Activated naive CD4-positive, alpha-beta T cell treated with anti-CD3 and anti-CD28 coated beads, Interleukin-2, amount 10 ng/mL, durations not matched to agents 7 days and 5 days (primary cell): ENCODE data around the gene NPS.

Experiments used
- CTCF ChIA-PET: fragments of 350-600 bp; sonication (Branson Sonifier 250); formaldehyde crosslinking; loops from one replicate; lab custom pipeline; 2021; ENCODE audit warnings: antibody characterized with exemption; lab: Charles Lee
- DNase-seq: peaks from one replicate; pipeline ENCODE4 v3.0.0-alpha.2; 2020
- H3K27ac Mint-ChIP-seq: one replicate; pipeline ENCODE4 v1.8.0; 2021; ENCODE audit warnings: mild to moderate bottlenecking, moderate library complexity, mixed read lengths
- H3K27me3 Mint-ChIP-seq: one replicate; pipeline ENCODE4 v1.8.0; 2021; ENCODE audit warnings: mild to moderate bottlenecking, mixed read lengths
- H3K36me3 Mint-ChIP-seq: one replicate; pipeline ENCODE4 v1.8.0; 2021; ENCODE audit warnings: mixed read lengths
- H3K4me1 Mint-ChIP-seq: one replicate; pipeline ENCODE4 v1.8.0; 2021; ENCODE audit warnings: mixed read lengths
- H3K4me3 Mint-ChIP-seq: one replicate; pipeline ENCODE4 v1.8.0; 2021; ENCODE audit warnings: mild to moderate bottlenecking, moderate library complexity, mixed read lengths
- H3K9me3 Mint-ChIP-seq: one replicate; pipeline ENCODE4 v1.8.0; 2021; ENCODE audit warnings: mixed read lengths

The NPS gene, protein sequence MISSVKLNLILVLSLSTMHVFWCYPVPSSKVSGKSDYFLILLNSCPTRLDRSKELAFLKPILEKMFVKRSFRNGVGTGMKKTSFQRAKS

DNA sequence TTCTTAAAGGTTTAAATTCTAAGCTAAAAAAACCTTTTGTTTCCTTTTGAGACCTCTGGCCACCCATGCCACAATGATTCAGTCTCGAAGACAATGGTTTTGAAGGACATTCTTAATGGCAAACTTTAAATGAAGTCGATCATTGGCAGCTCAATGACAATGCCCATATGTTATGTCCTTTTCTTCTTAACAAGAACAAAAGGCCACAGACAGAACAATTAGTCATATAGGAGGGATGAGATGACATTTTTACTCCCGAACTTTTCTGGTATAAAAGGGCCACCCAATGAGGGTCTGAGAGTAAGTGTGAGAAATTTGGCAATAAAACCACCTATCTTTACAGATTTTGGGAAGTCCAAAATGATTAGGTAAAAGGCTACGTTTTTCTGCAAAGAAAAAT lies at the start of gene NPS:
NPS (plus strand) TSS at position 301 of the 400 bp plus-strand sequence; CDS start at position 361, 60 bp downstream.
- Mint-ChIP-seq H3K9me3 (peaks cover 8% of the 10 kb centered on the region), H3K27ac (no peak within 1 kb of the TSS), H3K36me3 (no peaks in the 10 kb centered on the region), H3K27me3 (no peaks in the 10 kb centered on the region), H3K4me1 (no peaks in the 10 kb centered on the region), H3K4me3 (no peak within 1 kb of the TSS)
- CTCF ChIA-PET = no interaction called here
- DNase-seq = no peak

DNA sequence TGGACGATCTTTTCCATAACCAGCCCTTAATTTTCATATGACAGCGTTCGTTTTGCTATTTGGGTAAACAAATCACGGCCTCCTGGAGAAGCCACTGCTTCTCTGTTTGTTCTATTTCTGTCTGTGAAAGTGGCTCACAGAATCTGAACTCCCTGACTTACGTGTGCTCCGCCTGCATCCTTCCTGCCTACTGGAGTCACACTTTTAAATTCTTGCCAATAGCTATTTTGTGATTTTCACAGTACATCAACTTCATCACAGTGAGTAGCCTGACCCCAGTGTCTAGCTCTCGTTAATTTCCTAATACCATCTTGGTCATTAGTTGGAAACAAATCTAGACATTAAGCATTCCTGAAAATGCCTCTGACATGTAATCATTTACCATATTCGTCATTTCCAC lies 49.0 kb upstream of the NPS start:
- DNase-seq = no peak
- CTCF ChIA-PET = interaction anchor here (0.9 kb wide), 1 partner anchor 354 kb away, joined by 3 read pairs; no protein-coding TSS in a partner anchor
- no peaks in the 10 kb centered on the region for H3K4me1 Mint-ChIP-seq
- H3K27ac Mint-ChIP-seq = no peak overlapping the region
- peaks cover 2% of the 10 kb centered on the region for H3K9me3 Mint-ChIP-seq
- H3K27me3 Mint-ChIP-seq = no peaks in the 10 kb centered on the region
- H3K4me3 Mint-ChIP-seq = no peak overlapping the region
- no peaks in the 10 kb centered on the region for H3K36me3 Mint-ChIP-seq

DNA sequence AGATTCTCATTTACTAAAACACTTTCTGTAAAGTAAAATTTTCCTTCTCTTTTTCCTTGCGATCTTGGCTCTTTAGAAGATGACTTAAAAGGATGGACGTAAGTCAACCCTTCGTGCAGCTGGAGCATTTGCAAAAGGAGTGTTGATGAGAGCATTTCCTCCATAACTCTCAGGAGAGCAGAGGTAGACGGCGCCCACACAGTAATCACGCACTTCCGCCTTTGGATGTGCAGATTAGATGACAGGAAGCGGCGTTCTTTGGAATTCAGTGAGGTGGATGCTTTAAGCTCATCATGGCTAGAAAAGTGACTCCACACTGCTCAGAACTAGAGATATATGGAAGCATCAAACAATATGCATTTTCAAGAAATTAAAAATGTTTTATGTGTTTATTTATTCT lies 43.0 kb upstream of the NPS start:
- Mint-ChIP-seq H3K27ac (no peak overlapping the region), H3K27me3 (no peaks in the 10 kb centered on the region), H3K4me1 (no peaks in the 10 kb centered on the region), H3K9me3 (no peaks in the 10 kb centered on the region), H3K4me3 (no peak overlapping the region), H3K36me3 (no peaks in the 10 kb centered on the region)
- DNase-seq = no peak
- CTCF ChIA-PET = no interaction called here

DNA sequence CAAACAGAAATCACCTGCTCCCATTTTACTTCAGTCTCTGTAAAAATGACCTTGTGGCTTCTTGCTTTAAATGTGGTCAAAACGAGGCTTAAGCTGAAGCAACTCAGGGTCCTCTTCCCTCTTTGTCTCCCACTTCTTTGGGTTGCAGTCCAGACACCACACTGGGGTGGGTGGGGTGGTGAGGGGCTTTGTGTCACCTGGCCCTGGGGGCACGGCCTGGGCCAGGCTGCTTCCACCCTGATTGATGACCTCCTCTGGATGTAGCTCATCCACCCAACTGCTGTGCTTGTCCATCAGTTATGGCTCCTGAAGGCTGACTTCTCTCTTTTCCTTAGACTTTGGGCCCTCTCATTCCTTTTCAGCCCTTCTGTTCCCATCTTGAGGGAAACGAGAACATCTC lies 26.8 kb upstream of the NPS start:
- H3K4me3 Mint-ChIP-seq = no peak overlapping the region
- CTCF ChIA-PET = no interaction called here
- no peak for DNase-seq
- no peaks in the 10 kb centered on the region for H3K9me3 Mint-ChIP-seq
- H3K4me1 Mint-ChIP-seq = no peaks in the 10 kb centered on the region
- H3K36me3 Mint-ChIP-seq = no peaks in the 10 kb centered on the region
- no peak overlapping the region for H3K27ac Mint-ChIP-seq
- H3K27me3 Mint-ChIP-seq = no peaks in the 10 kb centered on the region

DNA sequence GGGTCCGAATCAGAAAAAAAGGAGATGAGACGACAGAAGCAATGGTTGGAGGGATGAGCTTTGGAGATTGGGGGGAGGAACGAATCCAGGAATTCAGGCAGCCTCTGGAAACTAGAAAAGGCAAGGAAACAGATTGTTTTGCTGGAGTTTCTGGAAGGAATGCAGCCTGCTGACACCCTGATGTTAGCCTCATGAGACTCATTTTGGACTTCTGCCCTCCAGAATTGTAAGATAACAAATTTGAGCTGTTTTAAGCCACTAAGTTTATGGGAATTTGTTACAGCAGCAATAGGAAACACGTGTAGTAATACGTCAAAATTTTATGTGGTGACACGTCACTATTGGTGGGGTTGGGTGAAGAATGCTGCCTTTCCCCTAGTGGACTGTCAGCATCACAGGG lies 25.6 kb upstream of the NPS start:
- no peaks in the 10 kb centered on the region for H3K9me3 Mint-ChIP-seq
- H3K27me3 Mint-ChIP-seq = no peaks in the 10 kb centered on the region
- no peak overlapping the region for H3K4me3 Mint-ChIP-seq
- H3K27ac Mint-ChIP-seq = no peak overlapping the region
- CTCF ChIA-PET = no interaction called here
- DNase-seq = no peak
- H3K36me3 Mint-ChIP-seq = no peaks in the 10 kb centered on the region
- no peaks in the 10 kb centered on the region for H3K4me1 Mint-ChIP-seq

DNA sequence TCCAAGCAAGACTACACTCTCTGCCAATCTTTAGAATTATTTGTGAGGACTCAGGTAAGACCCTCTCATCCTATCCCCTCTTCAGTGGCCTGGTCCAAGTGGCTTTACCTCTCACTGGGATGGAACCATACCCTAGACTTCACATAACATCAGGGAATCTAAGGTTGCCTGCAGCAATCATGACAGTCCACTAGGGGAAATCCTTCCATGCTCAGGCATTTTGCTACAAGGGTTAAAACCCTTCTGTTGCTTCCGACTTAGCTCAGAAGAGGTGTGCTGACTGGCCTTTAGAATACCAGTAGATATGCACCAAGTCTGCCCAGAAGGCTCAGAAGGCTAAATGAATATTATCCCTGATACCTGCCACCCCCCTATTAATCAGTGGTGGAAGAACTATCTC lies 24.9 kb upstream of the NPS start:
- no peak for DNase-seq
- CTCF ChIA-PET = no interaction called here
- H3K36me3 Mint-ChIP-seq = no peaks in the 10 kb centered on the region
- no peak overlapping the region for H3K27ac Mint-ChIP-seq
- H3K4me3 Mint-ChIP-seq = no peak overlapping the region
- H3K27me3 Mint-ChIP-seq = no peaks in the 10 kb centered on the region
- H3K9me3 Mint-ChIP-seq = no peaks in the 10 kb centered on the region
- H3K4me1 Mint-ChIP-seq = no peaks in the 10 kb centered on the region

DNA sequence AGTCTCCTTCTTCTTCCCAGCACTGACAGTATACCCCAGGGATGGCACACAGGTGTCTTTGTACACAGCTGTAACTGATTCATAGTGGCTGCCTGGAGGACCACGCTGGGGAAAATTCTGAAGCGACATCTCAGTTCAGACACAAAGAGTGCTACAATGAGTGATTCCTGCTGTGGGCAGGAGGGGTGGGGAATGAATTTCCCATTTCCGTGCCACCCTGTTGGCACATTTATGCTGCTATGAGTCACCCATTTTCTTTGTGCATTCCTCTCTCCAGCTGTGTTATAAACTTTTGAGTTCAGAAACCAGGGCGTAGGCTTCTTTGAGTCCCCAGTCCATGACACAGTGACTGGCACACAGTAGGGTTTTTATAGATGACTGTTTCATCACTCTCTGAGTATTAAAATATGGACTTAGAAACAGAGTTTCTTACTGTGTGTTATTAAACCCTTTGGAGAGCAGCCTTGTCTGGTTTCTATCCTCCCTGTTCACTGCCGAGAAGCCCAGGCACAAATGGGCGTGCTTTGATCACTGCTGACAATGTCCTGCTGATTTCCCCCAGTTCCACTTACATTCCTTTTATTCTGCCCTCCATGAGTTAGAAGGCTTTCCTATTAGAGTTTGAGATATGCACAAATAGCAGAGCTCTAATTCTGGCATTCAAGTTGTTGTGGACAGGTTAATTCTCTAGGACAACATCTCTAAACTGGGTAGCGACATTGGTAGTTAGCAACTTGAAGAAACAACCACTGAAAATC lies 24.0 kb upstream of the NPS start:
- CTCF ChIA-PET = no interaction called here
- Mint-ChIP-seq H3K4me3 (no peak overlapping the region), H3K9me3 (no peaks in the 10 kb centered on the region), H3K4me1 (no peaks in the 10 kb centered on the region), H3K36me3 (no peaks in the 10 kb centered on the region), H3K27me3 (no peaks in the 10 kb centered on the region), H3K27ac (no peak overlapping the region)
- DNase-seq = no peak

DNA sequence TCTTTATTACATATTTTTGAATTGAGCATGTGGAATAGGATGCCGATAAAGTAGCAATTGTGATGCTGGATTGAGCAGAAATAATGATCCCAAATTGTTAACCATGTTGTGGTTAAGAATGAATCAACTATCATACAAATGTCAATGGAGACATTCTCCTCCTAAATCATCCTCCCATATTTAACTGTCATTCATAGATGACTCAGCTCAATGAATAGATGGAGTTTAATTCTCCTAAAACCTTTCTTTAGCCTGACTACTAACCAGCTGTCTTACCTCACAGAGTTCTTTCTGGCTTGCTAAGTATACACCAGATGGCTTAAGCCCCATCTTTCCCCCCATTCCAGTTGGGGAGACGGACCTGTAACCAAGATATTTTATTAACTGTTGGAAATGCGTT lies 23.4 kb upstream of the NPS start:
- Mint-ChIP-seq H3K36me3 (no peaks in the 10 kb centered on the region), H3K9me3 (no peaks in the 10 kb centered on the region), H3K4me3 (no peak overlapping the region), H3K4me1 (no peaks in the 10 kb centered on the region), H3K27me3 (no peaks in the 10 kb centered on the region), H3K27ac (no peak overlapping the region)
- no peak for DNase-seq
- CTCF ChIA-PET = no interaction called here

DNA sequence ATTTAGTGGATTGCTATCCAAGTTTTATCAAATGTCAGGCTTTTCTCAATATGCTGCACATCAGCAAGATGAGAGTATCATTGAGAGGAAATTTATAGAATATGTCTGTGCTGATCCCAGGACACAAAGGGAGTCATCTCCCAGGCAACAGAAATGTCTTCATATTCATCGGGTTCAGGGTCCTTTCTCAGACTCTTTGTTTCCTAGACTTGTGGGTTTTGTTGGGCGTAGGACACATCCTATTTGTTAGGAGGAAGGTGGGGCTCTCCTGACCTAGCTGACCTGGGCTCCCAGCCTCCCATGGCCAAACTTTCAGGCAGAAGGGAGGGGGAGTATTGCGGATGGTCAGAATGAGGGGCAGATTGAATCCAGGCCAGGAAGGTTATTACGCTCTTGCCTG lies 22.9 kb upstream of the NPS start:
- Mint-ChIP-seq H3K36me3 (no peaks in the 10 kb centered on the region), H3K27ac (no peak overlapping the region), H3K9me3 (no peaks in the 10 kb centered on the region), H3K4me1 (no peaks in the 10 kb centered on the region), H3K4me3 (no peak overlapping the region), H3K27me3 (no peaks in the 10 kb centered on the region)
- CTCF ChIA-PET = no interaction called here
- no peak for DNase-seq

DNA sequence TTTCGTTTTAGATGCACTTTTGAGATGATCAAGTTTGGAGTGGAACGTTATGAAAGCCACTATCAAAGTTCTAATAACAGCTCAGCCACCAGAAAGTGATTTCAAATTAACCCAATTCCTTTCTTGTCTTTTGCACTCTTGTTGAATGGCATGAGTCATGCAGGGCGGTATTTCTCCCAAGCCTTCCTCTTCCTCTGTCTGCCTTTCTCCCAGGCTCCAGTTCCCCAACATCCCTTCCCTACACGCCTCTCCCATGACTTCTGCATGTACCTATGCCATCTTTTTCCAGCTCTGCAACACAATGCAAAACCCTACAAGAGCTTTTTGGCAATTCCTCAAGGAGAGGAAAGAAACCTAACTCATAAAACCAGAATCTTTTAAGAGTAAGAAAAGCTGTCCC lies 21.8 kb upstream of the NPS start:
- CTCF ChIA-PET = no interaction called here
- no peak overlapping the region for H3K4me3 Mint-ChIP-seq

DNA sequence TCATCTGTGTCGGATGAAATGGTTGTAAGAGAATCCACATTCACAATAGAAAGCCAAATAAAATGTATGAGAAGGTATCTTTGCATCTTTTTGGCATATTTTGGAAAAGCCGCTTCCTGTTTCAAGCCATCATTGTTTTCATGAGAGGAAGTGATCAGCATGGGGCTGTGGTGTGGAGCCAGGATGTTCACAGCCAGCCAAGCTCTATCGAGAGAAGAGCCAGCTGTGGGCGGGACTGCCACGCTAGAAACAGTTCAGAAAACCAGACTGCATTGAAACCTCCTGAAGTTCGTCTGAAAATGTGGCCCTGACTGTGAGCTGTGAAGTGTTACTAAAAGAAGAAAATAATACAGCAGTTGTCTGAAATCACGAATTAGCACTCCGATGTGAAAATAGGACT lies 21.2 kb upstream of the NPS start:
- Mint-ChIP-seq H3K27me3 (no peaks in the 10 kb centered on the region), H3K36me3 (no peaks in the 10 kb centered on the region), H3K9me3 (no peaks in the 10 kb centered on the region), H3K4me1 (no peaks in the 10 kb centered on the region), H3K4me3 (no peak overlapping the region), H3K27ac (no peak overlapping the region)
- CTCF ChIA-PET = no interaction called here
- no peak for DNase-seq

More for the DNA sequence above, 21.8 kb upstream of the NPS start:
- no peak for DNase-seq
- H3K27ac Mint-ChIP-seq = no peak overlapping the region
- H3K36me3 Mint-ChIP-seq = no peaks in the 10 kb centered on the region
- no peaks in the 10 kb centered on the region for H3K9me3 Mint-ChIP-seq
- H3K4me1 Mint-ChIP-seq = no peaks in the 10 kb centered on the region
- no peaks in the 10 kb centered on the region for H3K27me3 Mint-ChIP-seq

DNA sequence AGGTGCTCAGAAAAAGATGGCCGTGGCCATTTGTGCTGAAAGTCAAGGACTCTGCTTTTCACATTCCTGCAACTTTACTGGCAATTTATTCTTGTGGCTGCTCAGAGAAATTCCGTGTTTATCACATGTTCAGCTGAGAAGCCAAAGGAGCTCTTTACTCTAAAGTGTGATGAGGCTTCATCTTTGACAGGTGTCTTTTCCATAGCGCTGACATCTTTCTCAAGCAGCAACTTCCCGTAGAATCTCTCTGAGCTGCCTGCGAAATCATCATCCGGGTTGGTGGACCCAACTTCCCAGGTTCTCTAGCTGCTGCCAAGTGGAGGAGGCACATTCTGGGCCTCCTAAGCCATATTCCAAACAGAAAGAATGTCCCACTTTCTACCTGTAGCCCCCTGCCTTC lies 16.9 kb upstream of the NPS start:
- CTCF ChIA-PET = no interaction called here
- Mint-ChIP-seq H3K27ac (no peak overlapping the region), H3K9me3 (no peaks in the 10 kb centered on the region), H3K4me3 (no peak overlapping the region), H3K36me3 (no peaks in the 10 kb centered on the region), H3K4me1 (no peaks in the 10 kb centered on the region), H3K27me3 (no peaks in the 10 kb centered on the region)
- DNase-seq = no peak

DNA sequence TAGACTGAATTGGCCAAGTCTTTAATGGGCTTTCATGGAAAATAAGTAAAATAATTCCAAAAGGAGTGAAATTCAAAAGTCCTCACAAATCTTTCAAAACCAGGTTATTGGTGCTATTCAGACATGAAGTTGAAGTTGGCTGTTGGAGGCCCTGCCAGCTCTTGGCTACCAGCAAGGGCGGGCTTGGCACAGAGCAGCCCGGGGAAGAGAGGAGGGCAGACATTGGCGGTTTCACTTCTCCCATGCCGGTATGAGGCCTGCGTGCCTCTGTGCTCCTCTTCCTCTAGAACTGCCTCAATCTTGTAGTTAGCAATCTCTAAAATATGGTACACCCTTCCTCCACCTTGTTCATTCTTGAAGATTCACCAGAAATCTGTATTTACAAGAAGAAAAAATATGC lies 16.4 kb upstream of the NPS start:
- Mint-ChIP-seq H3K27ac (no peak overlapping the region), H3K27me3 (no peaks in the 10 kb centered on the region), H3K4me1 (no peaks in the 10 kb centered on the region), H3K36me3 (no peaks in the 10 kb centered on the region), H3K4me3 (no peak overlapping the region), H3K9me3 (no peaks in the 10 kb centered on the region)
- CTCF ChIA-PET = no interaction called here
- DNase-seq = no peak

DNA sequence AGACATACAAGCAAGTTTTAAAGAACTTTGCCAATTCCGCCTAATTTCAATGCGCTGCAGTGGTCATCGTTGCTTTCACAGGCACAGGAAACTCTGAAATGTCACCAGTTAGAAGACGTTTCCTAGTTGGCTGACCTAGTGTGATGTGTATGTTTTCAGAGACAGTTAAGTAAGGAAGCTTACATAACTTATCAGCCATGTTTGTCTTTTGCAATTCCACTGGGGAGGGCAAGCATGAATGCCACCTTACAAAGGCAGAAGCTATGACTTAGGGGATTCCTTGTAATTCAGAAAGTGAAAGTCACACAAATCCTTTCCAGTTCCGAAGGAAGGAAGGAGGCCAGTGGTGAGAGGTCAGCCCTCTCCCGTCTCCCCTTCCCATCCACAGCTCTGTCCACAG lies 15.0 kb upstream of the NPS start:
- CTCF ChIA-PET = no interaction called here
- no peak overlapping the region for H3K27ac Mint-ChIP-seq
- no peak for DNase-seq
- no peaks in the 10 kb centered on the region for H3K4me1 Mint-ChIP-seq
- H3K27me3 Mint-ChIP-seq = no peaks in the 10 kb centered on the region
- H3K36me3 Mint-ChIP-seq = no peaks in the 10 kb centered on the region
- H3K4me3 Mint-ChIP-seq = no peak overlapping the region
- no peaks in the 10 kb centered on the region for H3K9me3 Mint-ChIP-seq

DNA sequence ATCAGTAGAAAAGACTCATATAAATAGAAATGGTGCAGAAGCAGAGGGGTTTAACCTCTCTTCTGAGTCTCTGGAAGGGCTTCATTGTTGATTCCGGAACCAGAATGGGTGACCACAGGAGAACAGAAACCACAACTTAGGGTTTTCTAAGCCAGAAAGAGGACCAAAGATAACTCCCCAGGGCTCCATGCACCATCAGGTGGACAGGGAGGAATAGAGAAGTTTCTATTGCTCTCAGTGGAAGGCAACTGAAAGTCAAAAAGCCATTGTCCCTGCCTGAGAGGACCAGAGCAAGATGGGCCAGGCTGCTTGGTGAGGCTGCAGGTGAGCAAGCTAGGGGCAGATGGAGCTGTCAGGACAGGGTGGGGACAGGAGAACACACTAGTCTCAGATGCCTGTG lies 14.6 kb upstream of the NPS start:
- CTCF ChIA-PET = no interaction called here
- no peaks in the 10 kb centered on the region for H3K4me1 Mint-ChIP-seq
- H3K9me3 Mint-ChIP-seq = no peaks in the 10 kb centered on the region
- no peaks in the 10 kb centered on the region for H3K27me3 Mint-ChIP-seq
- no peak overlapping the region for H3K4me3 Mint-ChIP-seq
- H3K27ac Mint-ChIP-seq = no peak overlapping the region
- no peaks in the 10 kb centered on the region for H3K36me3 Mint-ChIP-seq
- no peak for DNase-seq
